ENCODE results near the gene ZNHIT6. TPM values are rescaled to one million over a fixed set of nuclear protein-coding genes. Genes with fewer than 3 reads are reported as not detected.

ZNHIT6 gene
- total RNA-seq, 1 donor from 2014 or later = 12.9 TPM

DNA sequence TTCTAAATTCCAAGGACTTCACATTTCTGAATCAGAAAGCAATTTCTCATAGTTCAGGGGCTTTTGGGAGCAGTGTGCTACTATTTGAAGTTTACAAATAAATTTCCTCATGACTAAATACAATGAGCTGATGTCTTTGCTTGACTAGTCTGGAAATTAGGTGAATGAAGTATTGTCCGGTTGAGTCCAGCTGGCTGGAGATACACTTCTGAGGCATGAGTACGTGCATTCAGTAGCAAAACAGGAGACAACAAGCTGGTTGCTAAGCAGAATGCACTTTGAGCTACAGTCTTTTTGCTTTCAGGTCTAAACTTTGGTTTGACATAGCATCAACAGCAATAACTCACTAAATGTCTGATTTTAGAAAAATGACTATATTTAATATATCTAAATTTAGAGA is 27.1 kb downstream of the ZNHIT6 start:
- no peak for DNase-seq
- peaks cover 30% of the 10 kb centered on the region for H3K36me3 ChIP-seq
- intact Hi-C loops (cut with DNase I) = no loop called here
- no peak for ATAC-seq
- H3K4me1 ChIP-seq = no peaks in the 10 kb centered on the region
- TF ChIP-seq, protein P1, sequence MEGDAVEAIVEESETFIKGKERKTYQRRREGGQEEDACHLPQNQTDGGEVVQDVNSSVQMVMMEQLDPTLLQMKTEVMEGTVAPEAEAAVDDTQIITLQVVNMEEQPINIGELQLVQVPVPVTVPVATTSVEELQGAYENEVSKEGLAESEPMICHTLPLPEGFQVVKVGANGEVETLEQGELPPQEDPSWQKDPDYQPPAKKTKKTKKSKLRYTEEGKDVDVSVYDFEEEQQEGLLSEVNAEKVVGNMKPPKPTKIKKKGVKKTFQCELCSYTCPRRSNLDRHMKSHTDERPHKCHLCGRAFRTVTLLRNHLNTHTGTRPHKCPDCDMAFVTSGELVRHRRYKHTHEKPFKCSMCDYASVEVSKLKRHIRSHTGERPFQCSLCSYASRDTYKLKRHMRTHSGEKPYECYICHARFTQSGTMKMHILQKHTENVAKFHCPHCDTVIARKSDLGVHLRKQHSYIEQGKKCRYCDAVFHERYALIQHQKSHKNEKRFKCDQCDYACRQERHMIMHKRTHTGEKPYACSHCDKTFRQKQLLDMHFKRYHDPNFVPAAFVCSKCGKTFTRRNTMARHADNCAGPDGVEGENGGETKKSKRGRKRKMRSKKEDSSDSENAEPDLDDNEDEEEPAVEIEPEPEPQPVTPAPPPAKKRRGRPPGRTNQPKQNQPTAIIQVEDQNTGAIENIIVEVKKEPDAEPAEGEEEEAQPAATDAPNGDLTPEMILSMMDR (IDR thresholded peaks at IDR 0.05) = no peak
- no peaks in the 10 kb centered on the region for H3K27me3 ChIP-seq
- H3K27ac ChIP-seq = no peak overlapping the region
- no peak overlapping the region for H3K4me3 ChIP-seq
- H3K9me3 ChIP-seq = no peaks in the 10 kb centered on the region

DNA sequence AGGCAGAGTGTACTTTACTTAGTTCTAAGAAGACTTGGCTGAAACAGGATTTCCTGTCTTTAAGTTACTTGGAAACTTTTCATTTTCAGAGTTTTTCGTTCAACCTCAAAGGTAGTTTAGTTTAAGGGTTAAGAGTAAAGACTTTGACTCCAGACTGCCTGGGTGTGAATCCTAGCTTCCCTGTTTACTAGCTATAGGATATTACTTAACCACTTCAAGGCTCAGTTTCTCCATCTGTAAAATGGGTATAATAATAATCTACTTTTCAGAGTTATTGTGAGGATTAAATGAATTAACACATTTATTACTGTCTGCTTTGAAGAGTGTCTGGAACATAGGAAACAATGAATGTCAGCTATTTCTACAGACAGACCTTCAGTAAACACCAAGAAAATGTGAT is 30.0 kb downstream of the ZNHIT6 start:
- Histone ChIP-seq H3K4me3 (no peak overlapping the region), H3K27me3 (no peaks in the 10 kb centered on the region), H3K36me3 (peaks cover 51% of the 10 kb centered on the region), H3K9me3 (no peaks in the 10 kb centered on the region), H3K4me1 (no peaks in the 10 kb centered on the region), H3K27ac (no peak overlapping the region)
- DNase-seq (no peak), ATAC-seq (no peak)
- intact Hi-C loops (cut with DNase I) = no loop called here
- TF ChIP-seq, protein P1 (IDR thresholded peaks at IDR 0.05) = no peak

- Histone ChIP-seq H3K36me3 (peaks cover 51% of the 10 kb centered on the region), H3K27me3 (no peaks in the 10 kb centered on the region)
- intact Hi-C loops (cut with DNase I) = no loop called here
Measured at GRCh38 chr1:85677656-85678055, 30.6 kb downstream of the ZNHIT6 start.

GRCh38 chr1:85672031-85672660 is 36.1 kb downstream of the ZNHIT6 start:
- H3K27me3 ChIP-seq = no peaks in the 10 kb centered on the region
- intact Hi-C loops (cut with DNase I) = no loop called here
- ATAC-seq (no peak), DNase-seq (no peak)
- H3K36me3 ChIP-seq = peaks cover 34% of the 10 kb centered on the region
- H3K4me3 ChIP-seq = no peak overlapping the region
- no peak overlapping the region for H3K27ac ChIP-seq
- H3K9me3 ChIP-seq = no peaks in the 10 kb centered on the region
- TF ChIP-seq, protein P1 (IDR thresholded peaks at IDR 0.05) = no peak
- H3K4me1 ChIP-seq = no peaks in the 10 kb centered on the region

More at GRCh38 chr1:85677656-85678055, 30.6 kb downstream of the ZNHIT6 start:
- DNase-seq (no peak), ATAC-seq (no peak)
- Histone ChIP-seq H3K4me3 (no peak overlapping the region), H3K9me3 (no peaks in the 10 kb centered on the region), H3K27ac (no peak overlapping the region), H3K4me1 (no peaks in the 10 kb centered on the region)
- TF ChIP-seq, protein P1 (IDR thresholded peaks at IDR 0.05) = no peak

DNA sequence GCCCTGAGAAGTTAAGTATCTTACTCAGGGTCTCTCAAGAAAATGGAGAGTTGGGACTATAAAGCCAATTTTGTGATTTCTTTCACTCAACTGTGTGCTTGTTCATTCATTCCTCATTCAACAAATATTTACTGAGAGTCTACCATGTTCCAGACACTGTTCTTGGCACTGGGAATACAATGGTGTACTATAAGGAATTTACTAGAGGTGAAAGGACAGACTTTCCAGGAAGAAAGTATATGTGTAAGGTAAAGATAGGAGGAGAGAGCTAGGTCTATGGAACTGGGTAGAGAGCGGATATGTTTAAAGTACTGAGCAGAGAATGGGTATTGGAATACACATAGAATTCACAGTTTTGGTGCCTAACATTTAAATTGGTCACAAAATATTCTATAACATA is 42.3 kb downstream of the ZNHIT6 start:
- H3K36me3 ChIP-seq = peaks cover 4% of the 10 kb centered on the region
- intact Hi-C loops (cut with DNase I) = no loop called here
- no peaks in the 10 kb centered on the region for H3K9me3 ChIP-seq
- TF ChIP-seq, protein P1 (IDR thresholded peaks at IDR 0.05) = no peak
- H3K27ac ChIP-seq = no peak overlapping the region
- DNase-seq = no peak
- H3K4me1 ChIP-seq = no peaks in the 10 kb centered on the region
- no peak overlapping the region for H3K4me3 ChIP-seq
- H3K27me3 ChIP-seq = no peaks in the 10 kb centered on the region
- no peak for ATAC-seq

DNA sequence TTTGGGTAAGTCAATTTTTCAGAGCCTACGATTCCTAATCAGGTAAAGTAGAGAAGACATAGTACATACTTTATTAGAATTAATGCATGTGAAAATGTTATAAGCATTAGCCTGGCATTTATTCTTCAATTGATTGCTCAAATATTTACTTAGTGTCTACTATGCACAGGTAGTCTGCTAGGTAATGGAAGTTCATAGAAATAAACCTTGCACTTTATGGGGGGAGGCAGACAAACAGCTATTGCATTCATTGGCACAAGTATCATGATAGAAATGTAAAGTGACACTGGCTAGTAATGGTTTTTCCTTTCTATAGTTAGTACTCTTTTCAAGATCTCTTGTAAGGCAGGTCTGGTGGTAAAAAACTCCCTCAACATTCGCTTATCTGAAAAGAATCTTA is 44.9 kb downstream of the ZNHIT6 start:
- no peaks in the 10 kb centered on the region for H3K27me3 ChIP-seq
- no peaks in the 10 kb centered on the region for H3K9me3 ChIP-seq
- H3K4me3 ChIP-seq = no peak overlapping the region
- H3K36me3 ChIP-seq = no peaks in the 10 kb centered on the region
- ATAC-seq (no peak), DNase-seq (no peak)
- no peaks in the 10 kb centered on the region for H3K4me1 ChIP-seq
- TF ChIP-seq, protein P1 (IDR thresholded peaks at IDR 0.05) = no peak
- H3K27ac ChIP-seq = no peak overlapping the region
- intact Hi-C loops (cut with DNase I) = no loop called here

Measured in upper lobe of right lung (tissue), 1 donor.